A673 (cell line): ENCODE measurements around the gene MEAK7. TPM values are rescaled to one million over a fixed set of nuclear protein-coding genes. Genes with fewer than 3 reads are reported as not detected.

ENCODE experiments used
- BruUV-seq: library from RNA; stranded (reverse); fragments of 400-500 nt; replicated peaks from 2 replicates; lab custom pipeline; 2021; lab: Mats Ljungman, UMichigan
- CTCF ChIA-PET: fragments of 300-600 bp; sonication (Branson Sonifier 250); formaldehyde crosslinking; loops from one replicate; lab custom pipeline; 2022; ENCODE audit warnings: antibody characterized with exemption; lab: Charles Lee
- POLR2A ChIA-PET: fragments of 300-600 bp; sonication (Branson Sonifier 250); formaldehyde crosslinking; loops from one replicate; lab custom pipeline; 2022; ENCODE audit warnings: antibody characterized with exemption; ENCODE audit not compliant: low non-redundant PET; lab: Charles Lee
- DNase-seq: peaks from one replicate; pipeline ENCODE4 v3.0.0-alpha.2; 2015; ENCODE audit warnings: low spot score
- H3K27ac ChIP-seq: fragments of 200-600 bp; sonication (generic); 2 replicates; pipeline ENCODE4 v1.5.1; 2016; ENCODE audit warnings: mixed run types, low read depth, mild to moderate bottlenecking, mixed read lengths, antibody characterized with exemption, low read length; ENCODE audit not compliant: poor library complexity, severe bottlenecking
- H3K27me3 ChIP-seq: fragments of 200-600 bp; sonication (generic); replicated peaks from 2 replicates; pipeline ENCODE4 v1.6.1; 2017; ENCODE audit warnings: mixed run types, low read depth, mild to moderate bottlenecking, mixed read lengths, antibody characterized with exemption, low read length; ENCODE audit not compliant: insufficient read depth, poor library complexity
- H3K36me3 ChIP-seq: fragments of 200-600 bp; sonication (generic); 2 replicates; pipeline ENCODE4 v1.6.1; 2016; ENCODE audit warnings: mixed run types, mild to moderate bottlenecking, mixed read lengths, antibody characterized with exemption, low read length; ENCODE audit not compliant: insufficient read depth, poor library complexity, severe bottlenecking
- H3K4me1 ChIP-seq: fragments of 200-600 bp; sonication (generic); 2 replicates; pipeline ENCODE4 v1.6.1; 2017; ENCODE audit warnings: mixed run types, mild to moderate bottlenecking, mixed read lengths, antibody characterized with exemption, low read length; ENCODE audit not compliant: insufficient read depth, poor library complexity, severe bottlenecking
- H3K4me3 ChIP-seq: fragments of 200-600 bp; sonication (generic); 2 replicates; pipeline ENCODE4 v1.5.1; 2016; ENCODE audit warnings: low read depth, mixed run types, mild to moderate bottlenecking, mixed read lengths, low read length; ENCODE audit not compliant: poor library complexity, severe bottlenecking
- H3K9me3 ChIP-seq: fragments of 200-600 bp; sonication (generic); 2 replicates; pipeline ENCODE4 v1.6.1; 2016; ENCODE audit warnings: mixed run types, low read depth, mild to moderate bottlenecking, mixed read lengths, antibody characterized with exemption, low read length; ENCODE audit not compliant: poor library complexity, severe bottlenecking
- EZH2 ChIP-seq: fragments of 200-600 bp; sonication (generic); IDR thresholded peaks from 2 replicates; pipeline ENCODE4 v1.6.1; 2017; ENCODE audit warnings: borderline replicate concordance, low read depth, mild to moderate bottlenecking, mixed read lengths, antibody characterized with exemption, low read length; ENCODE audit not compliant: poor library complexity, severe bottlenecking
- intact Hi-C: fragments of 100-400 bp; cut with micrococcal nuclease; formaldehyde crosslinking; loops from one replicate; pipeline ENCODE4 v1.10.0; 2022; ENCODE audit not compliant: unreplicated experiment
- total RNA-seq: library from RNA; stranded (reverse); gene quantifications from 2 replicates; pipeline ENCODE4 v1.2.3, GENCODE V29; 2021
- TF ChIP-seq, protein P1 (sequence below): fragments of 300-800, 200-600 bp; sonication (generic); conservative IDR thresholded peaks from 2 replicates; pipeline ENCODE4 v1.5.1; 2017; ENCODE audit warnings: low read depth, mild to moderate bottlenecking, antibody characterized with exemption, low read length, moderate library complexity, mixed read lengths

Gene MEAK7
- total RNA-seq, 1 experiment from 2014 or later, result 11.6 TPM

DNA sequence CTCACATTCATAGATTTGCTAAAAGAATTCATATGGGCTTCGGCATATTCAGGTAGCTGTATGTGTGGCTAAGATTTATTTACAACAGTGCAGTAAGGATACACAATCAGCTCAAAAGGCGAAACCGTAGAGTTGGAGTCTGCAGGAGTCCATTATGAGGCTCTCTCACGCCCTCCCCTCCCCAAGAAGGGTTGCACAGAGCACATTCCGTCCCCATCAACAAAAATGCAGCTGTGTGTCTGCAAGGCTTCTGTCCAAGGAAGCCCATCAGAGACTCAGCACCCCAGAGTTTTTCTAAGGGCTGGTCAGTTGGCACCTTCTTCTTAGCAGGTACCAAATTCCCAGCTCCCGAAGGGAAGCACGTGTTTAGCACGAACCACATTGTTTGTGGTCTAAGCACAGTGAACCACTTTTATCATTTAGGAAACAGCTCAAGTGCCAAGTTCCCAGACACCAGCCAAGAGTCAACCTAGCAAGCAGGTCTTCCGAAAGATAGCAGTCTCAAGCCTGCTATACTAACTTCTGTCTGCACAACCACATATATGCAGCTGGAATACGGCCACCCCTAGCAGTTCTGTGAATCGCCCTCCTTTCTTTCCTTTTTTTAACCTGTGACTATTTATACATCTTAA is 28.5 kb upstream of the MEAK7 start:
- Histone ChIP-seq H3K27me3 (no peaks in the 10 kb centered on the region), H3K36me3 (no peaks in the 10 kb centered on the region), H3K4me3 (no peak overlapping the region), H3K27ac (no peak overlapping the region), H3K9me3 (no peaks in the 10 kb centered on the region), H3K4me1 (no peaks in the 10 kb centered on the region)
- ChIA-PET CTCF (no interaction called here), POLR2A (no interaction called here)
- DNase-seq, result no peak
- no TSS peak for BruUV-seq
- intact Hi-C loops, result no loop called here
- TF ChIP-seq, protein P1, sequence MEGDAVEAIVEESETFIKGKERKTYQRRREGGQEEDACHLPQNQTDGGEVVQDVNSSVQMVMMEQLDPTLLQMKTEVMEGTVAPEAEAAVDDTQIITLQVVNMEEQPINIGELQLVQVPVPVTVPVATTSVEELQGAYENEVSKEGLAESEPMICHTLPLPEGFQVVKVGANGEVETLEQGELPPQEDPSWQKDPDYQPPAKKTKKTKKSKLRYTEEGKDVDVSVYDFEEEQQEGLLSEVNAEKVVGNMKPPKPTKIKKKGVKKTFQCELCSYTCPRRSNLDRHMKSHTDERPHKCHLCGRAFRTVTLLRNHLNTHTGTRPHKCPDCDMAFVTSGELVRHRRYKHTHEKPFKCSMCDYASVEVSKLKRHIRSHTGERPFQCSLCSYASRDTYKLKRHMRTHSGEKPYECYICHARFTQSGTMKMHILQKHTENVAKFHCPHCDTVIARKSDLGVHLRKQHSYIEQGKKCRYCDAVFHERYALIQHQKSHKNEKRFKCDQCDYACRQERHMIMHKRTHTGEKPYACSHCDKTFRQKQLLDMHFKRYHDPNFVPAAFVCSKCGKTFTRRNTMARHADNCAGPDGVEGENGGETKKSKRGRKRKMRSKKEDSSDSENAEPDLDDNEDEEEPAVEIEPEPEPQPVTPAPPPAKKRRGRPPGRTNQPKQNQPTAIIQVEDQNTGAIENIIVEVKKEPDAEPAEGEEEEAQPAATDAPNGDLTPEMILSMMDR, result no peak
- no peak for TF ChIP-seq EZH2

DNA sequence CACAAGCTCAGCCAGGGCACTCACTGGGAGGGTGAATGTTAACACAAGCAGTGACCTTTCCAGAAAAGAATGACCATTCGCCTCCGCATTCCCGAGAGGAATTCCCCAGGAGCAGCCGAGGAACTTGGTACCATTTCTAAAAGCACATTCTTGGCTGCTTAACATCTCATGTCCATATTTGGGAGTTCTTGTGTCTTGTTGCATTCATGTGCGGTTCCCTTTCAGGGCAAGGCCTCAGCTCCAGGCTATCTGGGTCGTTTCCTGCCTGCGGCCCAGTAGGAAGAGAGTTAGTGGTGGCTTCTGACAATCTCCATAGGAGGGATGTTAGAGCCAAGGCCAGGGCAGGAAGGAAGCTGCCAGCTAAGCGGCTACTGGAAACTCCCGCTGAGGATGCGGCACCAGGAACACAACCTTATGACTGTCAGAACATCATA is 27.8 kb upstream of the MEAK7 start:
- Histone ChIP-seq H3K27me3 (no peaks in the 10 kb centered on the region), H3K36me3 (no peaks in the 10 kb centered on the region), H3K4me3 (no peak overlapping the region), H3K4me1 (no peaks in the 10 kb centered on the region), H3K9me3 (no peaks in the 10 kb centered on the region), H3K27ac (no peak overlapping the region)
- ChIA-PET POLR2A (no interaction called here), CTCF (no interaction called here)
- TF ChIP-seq, protein P1, result no peak
- TF ChIP-seq EZH2, result no peak
- intact Hi-C loops, result no loop called here
- DNase-seq, result no peak
- BruUV-seq, result no TSS peak

DNA sequence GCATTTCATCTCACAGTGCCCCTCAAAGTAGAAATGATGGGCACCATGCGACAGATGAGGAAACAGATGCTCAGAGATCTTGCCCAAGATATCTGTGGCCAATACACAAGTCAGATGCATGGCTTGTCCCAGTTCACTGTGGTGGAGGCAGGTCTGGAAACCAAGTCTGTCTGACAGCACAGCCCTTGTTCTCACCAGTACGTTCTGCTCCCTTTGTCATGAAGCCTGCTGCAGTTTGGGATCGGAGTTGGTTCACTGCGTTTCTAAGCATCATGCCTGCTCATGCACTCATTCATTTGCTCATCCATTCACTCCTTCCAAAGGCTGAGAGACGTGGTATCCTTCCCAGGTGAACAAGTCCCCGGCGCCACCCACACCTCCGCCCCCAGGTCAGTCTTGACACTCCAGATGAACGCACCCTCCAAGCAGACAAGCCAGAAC is 27.2 kb upstream of the MEAK7 start:
- intact Hi-C loops, result no loop called here
- no TSS peak for BruUV-seq
- no peak for DNase-seq
- H3K9me3 ChIP-seq, result no peaks in the 10 kb centered on the region
- no peaks in the 10 kb centered on the region for H3K36me3 ChIP-seq
- ChIA-PET CTCF (no interaction called here), POLR2A (no interaction called here)
- no peaks in the 10 kb centered on the region for H3K27me3 ChIP-seq
- H3K27ac ChIP-seq, result no peak overlapping the region
- no peak overlapping the region for H3K4me3 ChIP-seq
- TF ChIP-seq, protein P1, result no peak
- no peak for TF ChIP-seq EZH2
- H3K4me1 ChIP-seq, result no peaks in the 10 kb centered on the region
